Measurements from ENCODE around the gene MRLN.

MRLN gene

GRCh38 chr10:59724098-59724938 lies 28.9 kb downstream of the MRLN start:
- TF ChIP-seq, protein P1, sequence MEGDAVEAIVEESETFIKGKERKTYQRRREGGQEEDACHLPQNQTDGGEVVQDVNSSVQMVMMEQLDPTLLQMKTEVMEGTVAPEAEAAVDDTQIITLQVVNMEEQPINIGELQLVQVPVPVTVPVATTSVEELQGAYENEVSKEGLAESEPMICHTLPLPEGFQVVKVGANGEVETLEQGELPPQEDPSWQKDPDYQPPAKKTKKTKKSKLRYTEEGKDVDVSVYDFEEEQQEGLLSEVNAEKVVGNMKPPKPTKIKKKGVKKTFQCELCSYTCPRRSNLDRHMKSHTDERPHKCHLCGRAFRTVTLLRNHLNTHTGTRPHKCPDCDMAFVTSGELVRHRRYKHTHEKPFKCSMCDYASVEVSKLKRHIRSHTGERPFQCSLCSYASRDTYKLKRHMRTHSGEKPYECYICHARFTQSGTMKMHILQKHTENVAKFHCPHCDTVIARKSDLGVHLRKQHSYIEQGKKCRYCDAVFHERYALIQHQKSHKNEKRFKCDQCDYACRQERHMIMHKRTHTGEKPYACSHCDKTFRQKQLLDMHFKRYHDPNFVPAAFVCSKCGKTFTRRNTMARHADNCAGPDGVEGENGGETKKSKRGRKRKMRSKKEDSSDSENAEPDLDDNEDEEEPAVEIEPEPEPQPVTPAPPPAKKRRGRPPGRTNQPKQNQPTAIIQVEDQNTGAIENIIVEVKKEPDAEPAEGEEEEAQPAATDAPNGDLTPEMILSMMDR (IDR thresholded peaks at IDR 0.05), result no peak
- no peak for DNase-seq (ENCODE audit: low spot score)
- Histone ChIP-seq H3K27ac (no peak overlapping the region), H3K4me3 (no peak overlapping the region)

GRCh38 chr10:59720377-59720776 lies 32.9 kb downstream of the MRLN start:
- Histone ChIP-seq H3K4me3 (no peak overlapping the region), H3K27ac (no peak overlapping the region)
- DNase-seq (ENCODE audit: low spot score), result no peak
- TF ChIP-seq, protein P1 (IDR thresholded peaks at IDR 0.05), result no peak

DNA sequence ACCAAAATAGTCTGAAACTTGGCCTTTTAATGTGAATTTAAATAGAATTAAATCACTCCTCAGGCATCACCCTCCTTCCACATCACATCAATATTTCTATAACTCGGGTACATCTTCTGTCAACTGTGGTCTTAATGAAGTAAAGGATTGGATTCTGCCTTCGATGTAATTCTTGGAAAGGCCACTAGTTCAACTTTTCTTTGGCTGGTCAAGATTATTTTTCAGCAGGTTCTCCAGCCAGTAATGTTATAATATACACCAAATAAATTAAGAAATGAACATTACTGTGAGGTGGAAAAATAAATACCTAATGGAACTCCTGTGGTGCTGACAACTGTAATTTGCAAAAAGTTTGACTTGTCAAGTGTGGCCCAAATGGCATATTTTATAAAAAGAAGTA lies 33.9 kb downstream of the MRLN start:
- TF ChIP-seq, protein P1 (IDR thresholded peaks at IDR 0.05), result no peak
- Histone ChIP-seq H3K4me3 (no peak overlapping the region), H3K27ac (no peak overlapping the region)
- DNase-seq (ENCODE audit: low spot score), result no peak

- Histone ChIP-seq H3K4me3 (no peak overlapping the region), H3K27ac (no peak overlapping the region)
- DNase-seq (ENCODE audit: low spot score), result no peak
- TF ChIP-seq, protein P1 (IDR thresholded peaks at IDR 0.05), result no peak
Measured at GRCh38 chr10:59718257-59718656, 35.0 kb downstream of the MRLN start.

DNA sequence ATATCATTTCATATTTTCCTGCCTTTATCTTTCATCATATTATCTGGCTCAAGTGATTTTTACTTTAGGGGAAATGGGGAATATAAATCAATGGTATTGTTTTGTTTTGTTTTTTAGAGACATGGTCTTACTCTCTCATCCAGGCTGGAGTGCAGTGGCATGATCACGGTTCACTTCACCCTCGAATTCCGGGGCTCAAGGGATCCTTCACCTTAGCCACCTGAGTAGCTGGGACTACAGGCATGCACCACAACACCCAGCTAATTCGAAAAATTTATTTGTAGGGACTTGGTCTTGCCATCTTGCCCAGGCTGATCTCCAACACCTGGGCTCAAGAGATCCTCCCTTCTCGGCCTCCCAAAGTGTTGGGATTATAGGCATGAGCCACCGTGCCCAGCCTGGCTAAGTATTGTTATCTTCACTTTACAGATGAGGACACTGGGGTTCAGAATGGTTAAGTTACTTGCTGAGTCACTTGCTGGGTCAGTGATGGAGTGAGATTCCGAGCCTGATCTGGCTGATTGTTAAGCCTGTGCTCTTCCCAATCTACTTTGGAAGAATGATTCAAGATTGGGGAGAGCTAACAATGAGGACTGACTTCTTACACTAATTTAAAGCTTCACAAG lies 39.9 kb downstream of the MRLN start:
- TF ChIP-seq, protein P1 (IDR thresholded peaks at IDR 0.05), result no peak
- no peak overlapping the region for H3K4me3 ChIP-seq
- no peak overlapping the region for H3K27ac ChIP-seq
- no peak for DNase-seq (ENCODE audit: low spot score)

DNA sequence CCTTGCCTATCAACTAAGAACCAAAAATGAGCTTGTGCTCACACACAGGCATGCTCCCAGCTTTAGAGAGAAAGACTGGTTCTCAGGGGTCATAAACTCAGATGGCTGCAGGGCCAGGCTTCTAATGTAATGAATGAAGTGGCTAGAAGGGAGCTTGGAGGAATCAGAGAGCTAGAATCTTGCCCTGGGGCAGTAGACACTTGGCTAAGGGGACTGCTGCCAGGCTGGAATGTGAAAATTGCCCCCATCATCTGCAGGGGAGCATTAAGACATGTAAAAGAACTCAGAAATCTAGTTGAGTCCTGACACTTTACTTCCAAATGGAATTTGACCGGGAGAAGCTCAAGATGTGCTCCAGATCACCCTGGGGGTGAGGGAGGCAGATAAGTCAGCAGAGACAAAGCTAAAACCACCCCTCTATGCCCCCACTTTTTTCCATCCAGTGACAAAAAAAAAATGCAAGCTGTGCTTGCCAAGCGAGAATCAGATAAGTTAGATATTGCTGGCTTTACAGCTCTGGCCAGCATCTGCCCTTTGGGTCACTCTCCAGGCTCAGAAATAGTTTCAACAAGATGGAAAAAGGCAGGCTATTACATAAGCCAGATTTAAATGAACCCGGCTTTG lies 41.3 kb downstream of the MRLN start:
- H3K27ac ChIP-seq, result peak overlapping the region in 1 of 2 donors; percentile 45
- DNase-seq (ENCODE audit: low spot score), result no peak
- TF ChIP-seq, protein P1 (IDR thresholded peaks at IDR 0.05), result no peak
- H3K4me3 ChIP-seq, result no peak overlapping the region

All from coronary artery (tissue), 2 donors.